H1 (cell line): Measurements from ENCODE around the gene LHFPL2. TPM values are rescaled to one million over a fixed set of nuclear protein-coding genes. Genes with fewer than 3 reads are reported as not detected.

Experiments
- HDAC6 ChIP-seq: IDR thresholded peaks from one replicate; pipeline ENCODE4 v1.7.1; 2012; ENCODE audit warnings: low read depth, mild to moderate bottlenecking, inconsistent platforms, low read length, moderate library complexity
- RFX5 ChIP-seq: IDR thresholded peaks from 2 replicates; pipeline ENCODE4 v1.6.1; 2011; ENCODE audit warnings: low read depth, low read length, improper control_type of control experiment, borderline replicate concordance
- polyA plus RNA-seq, 7 experiments: library from polyadenylated mRNA; depleted of rRNA in 3 of 7; stranded (reverse) in 5 of 7; unstranded in 2 of 7; fragments of >200 nt in 5 of 7; fragments of 200-250 nt in 2 of 7; gene quantifications; 1 replicate in 5 of 7; 2 replicates in 1 of 7; 4 replicates in 1 of 7; pipeline versions ENCODE4 v1.2.1 to v1.2.3, GENCODE V29; 2011 to 2013; ENCODE audit warnings: missing spikeins in 2 of 7, mixed read lengths in 2 of 7
- total RNA-seq: library from RNA; stranded (reverse); fragmentation: NEBNext Ultra II Directional; extraction: Animal tissue kit (Norgen Biotek cat#: 25700); gene quantifications from 2 replicates; pipeline ENCODE4 v1.2.1, GENCODE V29; 2021

LHFPL2 gene
- total and polyA plus RNA-seq, 2 of the 8 experiments (the other 6 are each of a cell fraction or from before 2014, with no cell fraction given), result 9.6 to 43.0 TPM

DNA sequence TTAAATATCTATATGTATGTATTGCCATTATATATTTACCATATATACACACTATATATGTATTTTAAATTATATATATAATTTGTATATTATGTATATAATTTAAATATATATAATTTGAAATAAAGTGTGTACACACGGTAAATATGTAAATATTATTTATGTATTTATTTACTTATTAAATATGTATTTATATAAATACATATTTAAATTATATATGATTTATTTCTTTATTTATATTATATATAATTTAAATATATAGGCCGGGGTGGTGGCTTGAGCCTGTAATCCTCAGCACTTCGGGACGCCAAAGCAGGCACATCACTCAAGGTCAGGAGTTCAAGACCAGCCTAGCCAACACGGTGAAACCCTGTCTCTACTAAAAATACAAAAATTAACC is 31.3 kb upstream of the LHFPL2 start (continued):
- TF ChIP-seq RFX5 (no peak), HDAC6 (no peak)
